NCI-H69 (cell line): ENCODE data around the gene SCAMP2.
"Not testable (repeated sequence)": the region's sequence is repeated elsewhere in the genome, so short reads cannot be mapped to it uniquely, and the experiment has no call there.

Experiments used
- DNase-seq: peaks from one replicate; lab custom pipeline; 2025; lab: John Stamatoyannopoulos, UW

SCAMP2 gene

GRCh38 chr15:74890665-74890960 is 17.4 kb upstream of the SCAMP2 start:
- no peak for DNase-seq

- peak; percentile 85 for DNase-seq
Observed at GRCh38 chr15:74889883-74890664, 16.9 kb upstream of the SCAMP2 start, which contains the start of gene MPI. MPI (plus strand) TSS chr15:74890042; CDS start chr15:74890074, 32 bp downstream.

GRCh38 chr15:74889390-74889882 is 16.3 kb upstream of the SCAMP2 start:
- peak; percentile 27 for DNase-seq

GRCh38 chr15:74888716-74889115 is 15.6 kb upstream of the SCAMP2 start:
- DNase-seq = no peak

- not testable (repeated sequence) for DNase-seq
Observed at GRCh38 chr15:74887537-74888193, 14.5 kb upstream of the SCAMP2 start.

GRCh38 chr15:74885461-74885860 is 12.3 kb upstream of the SCAMP2 start:
- DNase-seq = no peak

GRCh38 chr15:74884428-74885223 is 11.5 kb upstream of the SCAMP2 start:
- no peak for DNase-seq

- DNase-seq = no peak
Observed at GRCh38 chr15:74882528-74882927, 9.4 kb upstream of the SCAMP2 start.

GRCh38 chr15:74878273-74878672 is 5.1 kb upstream of the SCAMP2 start:
- no peak for DNase-seq

GRCh38 chr15:74873756-74874424 is 725 bp upstream of the SCAMP2 start:
- DNase-seq = peak; percentile 28

GRCh38 chr15:74872702-74873035 is 496 bp downstream of the SCAMP2 start:
- DNase-seq = no peak

- no peak for DNase-seq
Observed at GRCh38 chr15:74870436-74871215, 2.5 kb downstream of the SCAMP2 start.

- DNase-seq = no peak
Observed at GRCh38 chr15:74869726-74870407, 3.3 kb downstream of the SCAMP2 start.

- no peak for DNase-seq
Observed at GRCh38 chr15:74869372-74869725, 3.8 kb downstream of the SCAMP2 start.

- DNase-seq = no peak
Observed at GRCh38 chr15:74868059-74868458, 5.1 kb downstream of the SCAMP2 start.

GRCh38 chr15:74867466-74868038 is 5.6 kb downstream of the SCAMP2 start:
- DNase-seq = no peak

- DNase-seq = no peak
Observed at GRCh38 chr15:74866090-74866489, 7.1 kb downstream of the SCAMP2 start.

GRCh38 chr15:74865316-74865715 is 7.8 kb downstream of the SCAMP2 start:
- DNase-seq = no peak

GRCh38 chr15:74864296-74864695 is 8.9 kb downstream of the SCAMP2 start:
- DNase-seq = no peak

- DNase-seq = no peak
Observed at GRCh38 chr15:74863239-74864056, 9.7 kb downstream of the SCAMP2 start.
